HG03108 (cell line): ENCODE results near the gene PIEZO1.
"Not testable (repeated sequence)": the region's sequence is repeated elsewhere in the genome, so short reads cannot be mapped to it uniquely, and the experiment has no call there.

Experiments
- ATAC-seq: cut with Tn5 transposase; IDR thresholded peaks from one replicate; pipeline ENCODE4 v1.9.1; 2021; ENCODE audit warnings: moderate library complexity; ENCODE audit not compliant: unreplicated experiment

PIEZO1 gene, protein sequence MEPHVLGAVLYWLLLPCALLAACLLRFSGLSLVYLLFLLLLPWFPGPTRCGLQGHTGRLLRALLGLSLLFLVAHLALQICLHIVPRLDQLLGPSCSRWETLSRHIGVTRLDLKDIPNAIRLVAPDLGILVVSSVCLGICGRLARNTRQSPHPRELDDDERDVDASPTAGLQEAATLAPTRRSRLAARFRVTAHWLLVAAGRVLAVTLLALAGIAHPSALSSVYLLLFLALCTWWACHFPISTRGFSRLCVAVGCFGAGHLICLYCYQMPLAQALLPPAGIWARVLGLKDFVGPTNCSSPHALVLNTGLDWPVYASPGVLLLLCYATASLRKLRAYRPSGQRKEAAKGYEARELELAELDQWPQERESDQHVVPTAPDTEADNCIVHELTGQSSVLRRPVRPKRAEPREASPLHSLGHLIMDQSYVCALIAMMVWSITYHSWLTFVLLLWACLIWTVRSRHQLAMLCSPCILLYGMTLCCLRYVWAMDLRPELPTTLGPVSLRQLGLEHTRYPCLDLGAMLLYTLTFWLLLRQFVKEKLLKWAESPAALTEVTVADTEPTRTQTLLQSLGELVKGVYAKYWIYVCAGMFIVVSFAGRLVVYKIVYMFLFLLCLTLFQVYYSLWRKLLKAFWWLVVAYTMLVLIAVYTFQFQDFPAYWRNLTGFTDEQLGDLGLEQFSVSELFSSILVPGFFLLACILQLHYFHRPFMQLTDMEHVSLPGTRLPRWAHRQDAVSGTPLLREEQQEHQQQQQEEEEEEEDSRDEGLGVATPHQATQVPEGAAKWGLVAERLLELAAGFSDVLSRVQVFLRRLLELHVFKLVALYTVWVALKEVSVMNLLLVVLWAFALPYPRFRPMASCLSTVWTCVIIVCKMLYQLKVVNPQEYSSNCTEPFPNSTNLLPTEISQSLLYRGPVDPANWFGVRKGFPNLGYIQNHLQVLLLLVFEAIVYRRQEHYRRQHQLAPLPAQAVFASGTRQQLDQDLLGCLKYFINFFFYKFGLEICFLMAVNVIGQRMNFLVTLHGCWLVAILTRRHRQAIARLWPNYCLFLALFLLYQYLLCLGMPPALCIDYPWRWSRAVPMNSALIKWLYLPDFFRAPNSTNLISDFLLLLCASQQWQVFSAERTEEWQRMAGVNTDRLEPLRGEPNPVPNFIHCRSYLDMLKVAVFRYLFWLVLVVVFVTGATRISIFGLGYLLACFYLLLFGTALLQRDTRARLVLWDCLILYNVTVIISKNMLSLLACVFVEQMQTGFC (N-terminal part only)

DNA sequence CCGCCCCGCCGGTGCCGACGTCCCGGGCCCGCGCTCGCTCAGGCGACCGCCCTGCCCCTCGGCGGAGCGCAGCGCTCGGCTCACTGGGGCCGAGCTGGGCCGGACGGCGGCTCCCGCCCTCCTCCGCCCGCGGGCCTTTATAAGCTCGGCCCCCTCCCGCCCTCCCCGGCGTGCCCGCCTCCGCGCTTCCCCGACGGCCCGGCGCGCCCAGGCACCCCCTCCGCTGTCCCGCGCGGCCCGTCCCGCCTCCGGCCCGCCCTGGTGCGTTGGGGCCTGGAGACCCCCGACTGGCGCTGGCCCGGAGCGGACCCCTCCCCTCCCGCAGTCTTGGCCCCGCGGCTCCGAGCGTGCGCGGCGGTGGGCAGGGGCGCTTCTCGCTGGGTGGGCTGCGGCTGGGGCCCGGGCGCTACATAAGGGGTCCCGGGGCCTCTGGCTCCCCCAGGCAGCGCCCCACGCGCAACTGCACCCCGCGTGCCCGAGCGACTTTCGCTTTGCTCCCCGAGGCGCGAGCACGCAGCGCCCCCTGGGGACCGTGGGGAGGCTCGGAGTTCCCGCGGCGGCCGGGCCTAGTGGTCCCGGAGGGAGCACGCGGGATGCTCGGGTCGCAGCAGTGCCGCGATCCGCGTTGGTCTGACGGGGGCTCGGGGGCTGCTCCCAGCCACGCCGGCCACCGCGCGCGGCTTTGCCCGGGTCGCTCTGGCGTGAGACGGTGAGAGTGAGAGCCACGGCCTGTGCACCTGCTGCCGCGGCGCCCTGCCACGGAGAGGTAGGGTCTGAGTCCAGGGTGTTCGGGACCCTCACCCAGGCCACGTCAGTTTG is at the start of gene PIEZO1:
Gene PIEZO1, minus strand, starts transcription at position 115 of the 819 bp plus-strand sequence. CDS start 256 bp downstream, outside the sequence.
- no peak for ATAC-seq

DNA sequence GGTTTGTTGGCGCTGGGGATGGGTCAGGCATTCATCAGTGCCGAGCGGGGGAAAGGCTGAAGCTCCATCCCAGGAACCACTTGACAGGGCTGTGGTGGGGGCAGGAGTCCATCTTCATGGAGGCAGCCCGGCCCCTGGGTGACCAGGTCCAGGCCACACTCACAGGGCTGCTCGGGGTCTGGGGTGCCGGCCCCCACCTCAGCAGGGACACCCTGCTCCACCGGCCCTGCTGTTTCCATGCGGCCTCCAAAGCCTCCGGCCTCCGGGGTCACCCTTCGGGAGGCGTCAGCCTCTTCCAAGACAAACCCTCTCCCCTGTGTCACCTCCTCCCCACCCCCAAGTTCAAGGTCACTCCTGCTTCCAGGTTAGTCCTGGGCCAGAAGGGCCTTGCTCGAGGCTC is 49.6 kb upstream of the PIEZO1 start:
- no peak for ATAC-seq

DNA sequence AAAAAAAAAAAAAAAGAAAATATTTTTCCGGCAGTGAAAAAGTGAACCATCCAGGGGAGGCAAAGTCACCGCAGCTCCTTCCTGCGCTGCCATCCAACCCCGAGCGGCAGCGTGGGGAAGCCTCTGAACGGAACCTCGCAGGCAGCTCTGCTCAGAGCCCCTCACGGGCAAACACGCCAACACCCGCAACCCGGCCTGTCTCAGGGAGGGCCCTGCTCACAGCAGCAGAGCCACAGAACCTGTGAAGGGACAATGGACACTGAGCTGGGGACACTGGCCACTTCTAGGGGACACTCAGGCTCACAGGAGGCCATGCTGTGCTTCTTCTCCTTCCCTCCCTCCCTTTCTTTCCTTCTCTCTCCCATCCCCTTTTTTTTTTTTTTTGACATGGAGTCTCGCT is 48.1 kb upstream of the PIEZO1 start:
- ATAC-seq: no peak

DNA sequence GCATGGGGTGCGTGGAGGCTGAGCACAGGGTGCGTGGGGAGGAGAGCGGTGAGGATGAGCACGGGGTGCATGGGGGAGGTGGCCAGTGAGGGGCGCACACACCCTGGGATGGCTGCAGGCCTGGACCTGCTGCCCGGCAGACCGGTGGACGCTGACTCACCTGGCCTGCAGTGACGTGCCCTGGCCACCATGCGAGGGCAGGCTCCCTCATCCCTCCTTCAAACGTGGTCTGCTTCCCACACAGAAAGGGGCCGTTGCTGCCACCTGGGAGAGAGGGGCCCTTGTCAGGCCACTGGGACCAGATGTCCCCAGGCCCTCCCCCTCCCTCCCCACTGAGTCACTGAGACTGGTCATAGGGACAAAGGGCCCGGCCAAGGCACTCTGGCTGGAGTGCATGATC is 46.8 kb upstream of the PIEZO1 start:
- no peak for ATAC-seq

DNA sequence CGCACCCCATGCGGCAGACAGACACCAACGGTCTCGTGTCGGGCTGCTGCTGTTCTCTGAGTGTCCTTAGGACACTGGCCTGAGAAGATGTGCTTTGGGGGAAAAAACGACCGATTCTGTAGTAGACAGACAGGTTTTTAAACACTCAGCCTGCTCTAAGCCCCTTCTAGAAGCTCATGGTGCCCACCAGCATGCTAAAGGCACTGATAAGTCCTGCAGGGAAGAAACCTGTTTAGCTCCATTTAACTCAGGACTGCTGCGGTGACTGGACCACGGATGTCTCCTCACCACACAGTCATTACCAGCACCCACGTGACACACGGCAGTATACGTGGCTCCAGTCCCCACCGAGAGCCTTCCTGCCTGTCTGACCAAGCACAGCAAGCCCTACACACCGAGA is 45.8 kb upstream of the PIEZO1 start:
- ATAC-seq: no peak

DNA sequence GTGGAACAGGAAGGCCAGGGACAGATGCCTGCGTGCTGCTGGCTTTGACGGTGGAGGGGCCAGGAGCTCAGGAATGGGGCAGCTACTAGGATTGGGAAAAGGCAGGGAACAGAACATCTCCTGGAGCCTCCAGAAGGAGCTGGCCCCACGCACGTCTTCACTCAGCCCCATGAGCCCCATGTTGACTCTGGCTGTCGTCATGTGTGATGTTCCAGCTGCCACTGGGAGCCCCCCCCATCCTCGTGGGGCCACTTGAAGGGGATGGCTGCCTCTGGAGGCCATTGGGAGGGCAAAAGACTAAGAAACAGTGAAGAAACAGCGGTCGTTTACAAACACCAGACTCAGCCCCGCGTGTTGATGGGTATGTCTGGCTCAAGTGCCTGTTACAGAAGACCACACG is 45.2 kb upstream of the PIEZO1 start:
- ATAC-seq: no peak

DNA sequence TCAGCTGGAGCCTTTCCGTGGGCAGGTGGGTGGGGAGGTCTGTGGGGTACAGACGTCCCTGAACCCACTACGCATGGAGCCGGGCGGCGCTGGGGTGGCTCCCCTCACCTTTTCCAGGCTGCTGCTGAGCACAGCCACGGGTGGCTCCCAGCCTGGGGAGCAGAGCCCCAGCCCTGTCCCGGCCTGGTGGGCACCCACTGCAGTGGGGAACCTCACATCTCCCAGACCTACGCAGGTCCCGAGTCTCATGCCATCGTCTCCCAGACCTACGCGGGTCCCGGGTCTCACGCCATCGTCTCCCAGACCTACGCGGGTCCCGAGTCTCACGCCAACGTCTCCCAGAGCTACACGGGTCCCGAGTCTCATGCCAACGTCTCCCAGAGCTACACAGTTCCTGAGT is 43.7 kb upstream of the PIEZO1 start:
- no peak for ATAC-seq

DNA sequence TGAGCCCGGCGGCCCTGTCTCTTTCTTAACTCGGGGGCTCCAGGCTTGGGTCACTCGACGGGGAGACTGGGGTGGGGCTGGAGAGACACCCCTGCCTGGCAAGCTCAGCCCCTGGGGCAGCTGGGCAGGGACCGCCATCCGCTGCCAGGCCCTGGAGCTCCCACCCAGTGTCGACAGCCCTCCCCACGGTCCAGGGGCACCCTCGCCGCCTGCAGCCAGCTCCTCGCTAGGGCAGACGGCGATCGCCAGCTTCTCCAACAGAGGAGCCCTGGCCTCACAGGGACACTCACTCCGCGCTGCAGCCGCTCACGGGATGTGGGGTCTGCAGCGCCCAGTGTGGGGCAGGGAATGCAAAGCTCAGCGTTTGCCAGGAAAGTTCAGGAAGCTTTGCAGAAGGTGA is 42.7 kb upstream of the PIEZO1 start:
- ATAC-seq: no peak

DNA sequence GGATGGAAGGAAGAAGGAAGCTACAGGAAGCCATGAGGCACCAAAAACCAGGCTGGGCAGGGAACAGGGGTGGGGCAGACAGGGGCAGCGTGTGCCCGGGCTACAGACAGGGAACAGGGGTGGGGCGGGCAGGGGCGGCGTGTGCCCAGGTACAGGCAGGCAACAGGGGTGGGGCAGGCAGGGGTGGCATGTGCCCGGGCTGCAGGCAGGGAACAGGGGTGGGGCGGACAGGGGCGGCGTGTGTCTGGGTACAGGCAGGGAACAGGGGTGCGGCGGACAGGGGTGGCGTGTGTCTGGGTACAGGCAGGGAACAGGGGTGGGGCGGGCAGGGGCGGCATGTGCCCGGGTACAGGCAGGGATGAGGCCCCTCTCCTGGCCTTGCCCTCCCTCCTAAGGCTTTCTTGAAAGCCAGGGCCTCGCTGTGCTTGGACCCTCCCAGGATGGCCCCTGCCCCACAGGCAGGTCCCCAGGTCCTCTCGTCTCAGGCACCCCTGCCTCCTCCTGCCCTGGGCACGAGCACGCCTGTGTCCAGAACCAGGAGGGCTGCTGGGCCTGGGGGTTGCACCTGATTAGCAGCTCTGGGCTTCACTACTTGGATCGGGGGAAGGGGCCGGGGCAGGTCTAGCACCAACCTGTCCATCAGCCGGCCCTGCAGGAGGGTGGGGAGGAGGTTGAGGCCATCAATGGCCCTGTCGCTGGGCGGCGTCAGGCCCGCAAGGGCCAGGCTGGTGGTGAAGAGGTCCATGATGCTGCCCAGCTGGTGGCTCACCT is 41.2 kb upstream of the PIEZO1 start:
- no peak for ATAC-seq

DNA sequence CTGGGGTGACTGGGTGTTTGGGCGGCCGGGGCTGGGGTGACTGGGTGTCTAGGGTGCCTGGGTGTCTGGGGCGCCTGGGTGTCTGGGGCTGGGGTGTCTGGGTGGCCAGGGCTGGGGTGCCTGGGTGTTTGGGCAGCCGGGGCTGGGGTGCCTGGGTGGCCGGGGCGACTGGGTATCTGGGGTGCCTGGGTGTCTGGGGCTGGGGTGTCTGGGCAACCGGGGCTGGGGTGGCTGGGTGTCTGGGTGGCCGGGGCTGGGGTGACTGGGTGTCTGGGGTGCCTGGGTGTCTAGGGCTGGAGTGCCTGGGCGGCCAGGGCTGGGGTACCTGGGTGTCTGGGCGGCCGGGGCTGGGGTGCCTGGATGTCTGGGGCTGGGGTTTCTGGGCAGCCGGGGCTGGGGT is 40.1 kb upstream of the PIEZO1 start:
- no peak for ATAC-seq

DNA sequence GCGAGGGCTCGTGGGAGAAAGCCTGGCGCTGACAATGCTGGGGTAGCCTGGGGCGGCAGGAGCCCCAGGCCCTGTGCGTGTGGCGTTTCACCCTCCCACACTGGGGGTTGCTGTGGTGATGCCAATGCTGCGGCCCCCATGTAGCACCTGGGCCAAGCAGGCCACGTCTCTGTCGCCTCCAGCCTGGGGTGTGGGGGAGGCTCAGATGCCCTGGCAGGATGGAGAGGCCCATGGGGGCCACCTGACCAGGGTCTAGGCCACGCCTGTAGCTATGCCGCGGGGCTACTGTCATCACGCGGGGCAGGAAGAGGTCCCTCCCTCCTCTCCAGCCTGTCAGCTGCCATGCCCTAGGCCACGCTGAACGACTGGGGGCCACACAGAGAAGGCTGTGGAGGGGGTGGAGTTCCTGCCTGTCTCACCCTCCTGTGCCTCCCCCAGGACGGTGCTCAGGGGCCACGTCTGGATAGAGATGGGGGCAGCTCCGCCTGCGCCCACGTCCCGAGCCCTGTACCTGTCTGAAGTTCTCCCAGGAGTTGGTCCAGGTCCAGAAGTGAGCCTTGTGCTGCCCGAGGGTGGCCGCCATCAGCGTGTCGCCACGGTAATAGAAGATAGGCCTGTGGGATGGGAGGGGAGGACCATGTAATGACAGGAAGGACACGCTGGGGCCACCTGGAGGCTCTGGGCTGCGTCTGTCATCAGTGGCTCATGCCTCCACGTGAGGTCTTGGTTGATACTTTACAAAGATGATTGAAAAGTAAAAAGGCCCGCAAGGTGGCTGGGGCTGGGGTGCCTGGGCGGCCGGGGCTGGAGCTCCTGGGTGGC is 39.4 kb upstream of the PIEZO1 start:
- ATAC-seq: no peak

DNA sequence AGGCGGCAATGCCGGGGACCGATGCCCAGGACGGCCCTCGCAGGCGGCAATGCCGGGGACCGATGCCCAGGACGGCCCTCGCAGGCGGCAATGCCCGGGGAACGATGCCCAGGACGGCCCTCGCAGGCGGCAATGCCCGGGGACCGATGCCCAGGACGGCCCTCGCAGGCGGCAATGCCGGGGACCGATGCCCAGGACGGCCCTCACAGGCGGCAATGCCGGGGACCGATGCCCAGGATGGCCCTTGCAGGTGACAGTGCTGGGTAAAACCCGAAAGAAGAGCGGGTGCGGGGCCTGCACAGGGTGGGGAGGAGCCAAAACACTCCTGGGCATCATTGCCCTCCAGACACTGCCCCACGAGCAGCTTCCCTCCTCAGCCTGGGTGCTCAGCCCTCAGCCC is 38.6 kb upstream of the PIEZO1 start:
- not testable (repeated sequence) for ATAC-seq

DNA sequence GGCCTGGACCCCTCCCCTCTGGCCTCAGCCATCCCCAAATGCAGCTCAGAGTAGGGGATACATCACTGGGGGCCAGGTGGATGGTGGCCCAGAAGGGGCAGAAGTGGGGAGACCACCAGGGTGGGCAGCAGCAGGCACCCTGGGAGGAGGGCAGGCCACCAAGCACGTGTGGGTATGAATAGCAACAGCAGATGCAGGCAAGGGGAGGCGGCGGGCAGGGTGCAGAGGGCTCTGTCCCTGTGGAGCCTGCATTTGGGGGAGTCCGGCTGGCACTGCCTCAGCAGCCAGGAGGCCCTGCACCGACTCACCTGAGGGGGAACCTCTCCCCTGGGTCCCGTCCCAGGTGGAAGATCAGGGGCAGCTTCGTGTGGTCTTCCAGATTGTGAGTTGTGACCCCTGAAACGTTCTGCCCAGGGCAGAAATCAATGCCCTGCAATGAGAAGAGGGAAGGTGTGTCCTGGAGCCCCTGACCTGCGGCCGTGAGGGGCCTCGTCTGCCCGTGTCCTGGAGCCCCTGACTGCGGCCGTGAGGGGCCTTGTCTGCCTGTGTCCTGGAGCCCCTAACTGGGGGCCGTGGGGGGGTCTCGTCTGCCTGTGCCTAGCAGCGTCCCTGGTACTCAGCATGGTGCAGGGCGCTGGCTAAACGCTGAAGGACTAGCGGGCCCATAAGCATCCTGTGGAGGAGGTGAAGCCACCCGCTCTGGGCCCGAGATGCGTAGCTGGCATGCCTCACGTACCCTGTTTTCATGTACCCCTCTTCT is 37.4 kb upstream of the PIEZO1 start:
- ATAC-seq: no peak

DNA sequence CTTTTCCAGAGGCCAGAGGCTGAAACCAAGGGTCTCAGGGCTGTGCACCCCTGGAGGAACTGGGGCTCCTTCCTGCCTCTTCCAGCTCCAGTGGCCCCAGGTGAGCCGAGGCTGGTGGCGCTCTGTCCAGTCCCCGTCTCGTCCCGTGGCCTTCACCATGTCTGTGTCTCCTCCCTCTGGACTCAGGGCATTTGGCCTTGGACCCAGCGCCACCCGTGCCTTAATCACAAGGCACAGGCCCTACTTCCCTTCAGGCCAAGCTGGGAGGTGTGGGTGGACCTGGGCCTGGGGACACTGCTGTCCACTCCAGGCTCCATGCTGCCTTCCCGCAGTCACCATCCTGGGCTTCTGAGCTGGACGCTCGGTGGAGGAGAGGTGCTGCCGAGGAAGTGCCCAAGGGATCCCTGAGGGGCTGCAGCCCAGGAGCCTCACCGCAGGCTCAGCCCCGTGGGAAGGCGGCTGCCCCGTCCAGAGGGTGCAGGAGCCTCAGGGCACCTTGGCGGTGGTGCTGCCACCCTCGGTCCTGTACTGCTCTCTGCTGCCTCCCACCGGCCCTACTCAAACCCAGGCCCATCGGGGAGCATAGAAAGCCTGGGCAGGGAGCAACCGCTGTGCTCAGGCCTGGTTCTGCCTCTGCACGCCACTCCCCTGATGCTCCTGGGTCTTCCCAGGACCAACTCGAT is 36.3 kb upstream of the PIEZO1 start:
- ATAC-seq: no peak

DNA sequence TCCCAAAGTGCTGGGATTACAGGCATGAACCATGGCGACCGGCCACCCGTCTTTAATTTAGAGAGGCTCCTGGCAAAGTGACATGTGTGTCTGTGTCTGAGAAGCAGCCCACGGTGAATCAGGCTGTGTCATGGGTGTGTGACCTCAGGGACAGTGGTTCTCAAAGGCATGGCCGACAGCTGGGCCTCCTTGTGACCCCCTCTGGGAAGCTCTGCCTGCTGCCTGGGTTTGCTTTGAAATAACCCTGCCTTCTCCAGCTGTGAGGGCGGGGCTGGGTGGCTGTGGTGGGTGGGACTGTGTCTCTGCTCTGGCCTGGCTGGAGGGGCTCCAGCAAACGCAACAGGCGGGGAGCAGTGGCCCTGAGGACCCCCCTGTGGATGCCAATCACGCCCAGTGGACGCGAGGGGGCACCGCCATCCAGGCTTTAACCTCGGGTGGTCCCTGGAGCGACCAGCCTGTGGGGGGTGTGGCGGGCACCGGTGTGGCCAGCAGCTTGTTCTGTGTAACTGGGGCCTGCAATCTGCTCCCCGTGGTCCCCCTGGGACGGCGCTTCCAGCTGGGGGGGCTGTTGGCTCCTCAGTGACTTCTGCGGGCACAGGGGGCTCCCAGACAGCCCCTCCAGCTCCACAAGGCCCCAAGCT is 35.5 kb upstream of the PIEZO1 start:
- ATAC-seq: no peak

DNA sequence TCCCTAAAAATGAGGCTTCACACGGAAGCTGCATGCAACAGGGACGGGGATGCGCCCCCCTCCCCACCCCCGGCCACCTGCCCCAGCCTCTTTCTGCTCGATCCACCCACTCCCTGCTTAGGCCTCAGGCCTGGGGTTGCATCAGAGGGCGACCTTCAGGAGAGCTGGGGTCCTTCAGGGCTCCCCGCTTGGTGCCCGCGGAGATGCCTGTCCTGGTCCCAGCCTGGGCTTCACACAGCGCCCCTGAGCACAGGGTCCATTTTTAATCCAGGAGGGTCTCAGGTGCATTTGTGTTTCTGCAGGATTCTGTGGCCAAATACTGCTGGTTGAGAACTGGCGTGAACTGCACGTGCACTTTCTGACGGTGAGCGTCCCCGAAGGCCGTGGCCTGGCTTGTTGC is 34.1 kb upstream of the PIEZO1 start:
- ATAC-seq: no peak

DNA sequence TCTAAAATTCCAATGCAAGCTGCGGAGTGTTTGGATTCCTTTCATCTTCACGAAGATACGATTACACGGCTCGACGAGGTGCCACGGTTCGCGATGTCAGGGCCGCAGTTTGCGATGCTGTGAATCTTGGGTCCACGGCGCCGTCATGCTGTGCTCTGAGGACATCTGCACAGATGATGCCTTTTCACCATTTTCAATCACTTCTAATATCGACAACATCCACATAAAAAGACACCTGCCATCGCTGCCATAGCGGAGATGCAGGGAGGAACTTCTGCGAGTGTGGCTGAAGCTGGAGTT is 33.5 kb upstream of the PIEZO1 start:
- ATAC-seq: no peak
